Fibroblast of the conjunctiva (primary cell): ENCODE results near the gene CLDN24.

Experiments
- DNase-seq: peaks from one replicate; pipeline ENCODE4 v3.0.0-alpha.2; 2010; ENCODE audit warnings: low read depth

CLDN24 gene

GRCh38 chr4:183321079-183321478 is 1.1 kb downstream of the CLDN24 start:
- DNase-seq, result no peak

GRCh38 chr4:183320211-183321059 is 1.8 kb downstream of the CLDN24 start, which contains the start of gene CLDN22:
Gene CLDN22 (minus strand): TSS chr4:183320276. CDS start chr4:183320218, 58 bp downstream.
- DNase-seq, result no peak

- DNase-seq, result no peak
Measured at GRCh38 chr4:183318656-183319055, 3.6 kb downstream of the CLDN24 start.

- DNase-seq, result no peak
Measured at GRCh38 chr4:183314806-183315205, 7.4 kb downstream of the CLDN24 start.

GRCh38 chr4:183314336-183314735 is 7.9 kb downstream of the CLDN24 start:
- DNase-seq, result no peak

GRCh38 chr4:183312841-183313240 is 9.4 kb downstream of the CLDN24 start:
- no peak for DNase-seq

- DNase-seq, result no peak
Measured at GRCh38 chr4:183306811-183307210, 15.4 kb downstream of the CLDN24 start.

GRCh38 chr4:183304538-183304937 is 17.7 kb downstream of the CLDN24 start:
- no peak for DNase-seq

- DNase-seq, result no peak
Measured at GRCh38 chr4:183304067-183304466, 18.2 kb downstream of the CLDN24 start.

GRCh38 chr4:183303301-183303700 is 18.9 kb downstream of the CLDN24 start:
- DNase-seq, result no peak

GRCh38 chr4:183300655-183301054 is 21.6 kb downstream of the CLDN24 start:
- DNase-seq, result no peak

- no peak for DNase-seq
Measured at GRCh38 chr4:183300070-183300469, 22.2 kb downstream of the CLDN24 start.

- no peak for DNase-seq
Measured at GRCh38 chr4:183299464-183299863, 22.8 kb downstream of the CLDN24 start.

- no peak for DNase-seq
Measured at GRCh38 chr4:183297675-183298074, 24.6 kb downstream of the CLDN24 start.

GRCh38 chr4:183295711-183296110 is 26.5 kb downstream of the CLDN24 start:
- no peak for DNase-seq

- DNase-seq, result no peak
Measured at GRCh38 chr4:183291070-183291469, 31.2 kb downstream of the CLDN24 start.

GRCh38 chr4:183289688-183290087 is 32.5 kb downstream of the CLDN24 start:
- no peak for DNase-seq

- DNase-seq, result no peak
Measured at GRCh38 chr4:183288955-183289354, 33.3 kb downstream of the CLDN24 start.

GRCh38 chr4:183287677-183288076 is 34.5 kb downstream of the CLDN24 start:
- DNase-seq, result no peak

- no peak for DNase-seq
Measured at GRCh38 chr4:183287309-183287659, 34.9 kb downstream of the CLDN24 start.

- DNase-seq, result no peak
Measured at GRCh38 chr4:183286590-183287308, 35.5 kb downstream of the CLDN24 start.

- DNase-seq, result no peak
Measured at GRCh38 chr4:183285886-183286285, 36.3 kb downstream of the CLDN24 start.

- DNase-seq, result peak; percentile 61
Measured at GRCh38 chr4:183284965-183285364, 37.3 kb downstream of the CLDN24 start.
